Tibial artery (tissue), 4 donors: ENCODE results near the gene FAM168A.
A peak's percentile ranks its signal among the peaks of the same experiment; 100 is the strongest.

Experiments
- DNase-seq, 2 donors: peaks; one replicate each; pipeline ENCODE4 v3.0.0-alpha.2; 2019
- H3K27ac ChIP-seq, 2 donors: fragments of 200-600 bp; sonication (generic) in 1 of 2; 1 replicate in 1 of 2; 2 replicates in 1 of 2; pipeline ENCODE4 v1.5.1; 2018 to 2019; ENCODE audit warnings: mild to moderate bottlenecking in 1 of 2
- H3K27me3 ChIP-seq, 2 donors: fragments of 200-600 bp; sonication (generic) in 1 of 2; one replicate each; pipeline versions ENCODE4 v1.5.1 to v1.6.0; 2016 to 2019
- H3K36me3 ChIP-seq, 3 donors: fragments of 200-600 bp; sonication (generic) in 2 of 3; one replicate each; pipeline ENCODE4 v1.5.1; 2016 to 2019; ENCODE audit warnings: mild to moderate bottlenecking in 2 of 3
- H3K4me1 ChIP-seq, 4 donors: fragments of 200-600 bp; sonication (generic) in 2 of 4; 1 replicate in 3 of 4; 2 replicates in 1 of 4; pipeline ENCODE4 v1.5.1; 2016 to 2019
- H3K4me3 ChIP-seq, 2 donors: fragments of 200-600 bp; sonication (generic) in 1 of 2; 1 replicate in 1 of 2; 2 replicates in 1 of 2; pipeline ENCODE4 v1.5.1; 2018 to 2019; ENCODE audit warnings: mild to moderate bottlenecking in 2 of 2
- H3K9me3 ChIP-seq, 3 donors: fragments of 200-600 bp; sonication (generic) in 1 of 3; one replicate each; pipeline ENCODE4 v1.5.1; 2016 to 2019
- CTCF ChIP-seq, 2 experiments: fragments of 200-600 bp in 1 of 2; fragments of 450-650 bp in 1 of 2; IDR thresholded peaks; one replicate each; pipeline ENCODE4 v1.5.1; 2017 to 2019; ENCODE audit warnings: antibody characterized with exemption in 2 of 2, mild to moderate bottlenecking in 1 of 2, moderate library complexity in 1 of 2
- intact Hi-C: fragments of 100-400 bp; cut with DNase I; formaldehyde crosslinking; loops from one replicate; pipeline ENCODE4 v1.15.0; 2023; ENCODE audit warnings: low total_unique reads

The FAM168A gene

GRCh38 chr11:73466643-73467042 is 131.3 kb downstream of the FAM168A start:
- H3K4me1 ChIP-seq: peaks cover 0 to 53% (median 27%) of the 10 kb centered on the region in 4 donors
- intact Hi-C loops: no loop called here
- TF ChIP-seq CTCF (IDR thresholded peaks at IDR 0.05): no peak

GRCh38 chr11:73465871-73466270 is 132.0 kb downstream of the FAM168A start:
- Histone ChIP-seq H3K9me3 (no peaks in the 10 kb centered on the region), H3K4me3 (no peak overlapping the region), H3K4me1 (peaks cover 0 to 59% (median 28%) of the 10 kb centered on the region in 4 donors), H3K36me3 (no peaks in the 10 kb centered on the region), H3K27me3 (no peaks in the 10 kb centered on the region), H3K27ac (no peak overlapping the region)
- TF ChIP-seq CTCF (IDR thresholded peaks at IDR 0.05): no peak
- intact Hi-C loops: no loop called here
- DNase-seq: no peak

More at GRCh38 chr11:73466643-73467042, 131.3 kb downstream of the FAM168A start:
- Histone ChIP-seq H3K9me3 (no peaks in the 10 kb centered on the region), H3K36me3 (no peaks in the 10 kb centered on the region), H3K4me3 (no peak overlapping the region), H3K27me3 (no peaks in the 10 kb centered on the region), H3K27ac (peak overlapping the region in 1 of 2 donors; percentile 76)
- no peak for DNase-seq

- TF ChIP-seq CTCF (IDR thresholded peaks at IDR 0.05): no peak
- intact Hi-C loops: no loop called here
- no peak overlapping the region for H3K27ac ChIP-seq
Measured at GRCh38 chr11:73465023-73465675, 132.8 kb downstream of the FAM168A start.

GRCh38 chr11:73464347-73464746 is 133.6 kb downstream of the FAM168A start:
- no peak for TF ChIP-seq CTCF (IDR thresholded peaks at IDR 0.05)
- H3K36me3 ChIP-seq: no peaks in the 10 kb centered on the region
- H3K27me3 ChIP-seq: no peaks in the 10 kb centered on the region
- no peaks in the 10 kb centered on the region for H3K9me3 ChIP-seq
- peaks cover 0 to 45% (median 21%) of the 10 kb centered on the region in 4 donors for H3K4me1 ChIP-seq
- no peak overlapping the region for H3K4me3 ChIP-seq
- H3K27ac ChIP-seq: no peak overlapping the region
- no peak for DNase-seq
- intact Hi-C loops: no loop called here

More at GRCh38 chr11:73465023-73465675, 132.8 kb downstream of the FAM168A start:
- H3K9me3 ChIP-seq: no peaks in the 10 kb centered on the region
- H3K4me3 ChIP-seq: no peak overlapping the region
- no peaks in the 10 kb centered on the region for H3K36me3 ChIP-seq
- H3K27me3 ChIP-seq: no peaks in the 10 kb centered on the region
- H3K4me1 ChIP-seq: peaks cover 0 to 52% (median 26%) of the 10 kb centered on the region in 4 donors
- no peak for DNase-seq

GRCh38 chr11:73463359-73463758 is 134.6 kb downstream of the FAM168A start:
- Histone ChIP-seq H3K36me3 (no peaks in the 10 kb centered on the region), H3K9me3 (no peaks in the 10 kb centered on the region), H3K27me3 (no peaks in the 10 kb centered on the region), H3K4me1 (peaks cover 0 to 35% (median 12%) of the 10 kb centered on the region in 4 donors), H3K27ac (no peak overlapping the region), H3K4me3 (no peak overlapping the region)
- TF ChIP-seq CTCF (IDR thresholded peaks at IDR 0.05): no peak
- DNase-seq: no peak
- intact Hi-C loops: no loop called here
